IMR-90 (cell line): ENCODE data around the gene GAS5. TPM values are rescaled to one million over a fixed set of nuclear protein-coding genes. Genes with fewer than 3 reads are reported as not detected.

Source experiments
- BHLHE40 ChIP-seq: fragments of 150-350 bp; IDR thresholded peaks from 2 replicates; pipeline ENCODE4 v1.6.1; 2016; ENCODE audit warnings: mild to moderate bottlenecking, low read depth, low read length
- CEBPB ChIP-seq: IDR thresholded peaks from 2 replicates; pipeline ENCODE4 v1.6.1; 2012; ENCODE audit warnings: low read depth, low read length, improper control_type of control experiment
- CHD1 ChIP-seq: IDR thresholded peaks from 2 replicates; pipeline ENCODE4 v1.6.1; 2012; ENCODE audit warnings: low read depth, low read length, improper control_type of control experiment
- FOS ChIP-seq: fragments of 150-350 bp; IDR thresholded peaks from 2 replicates; pipeline ENCODE4 v1.6.1; 2016; ENCODE audit warnings: low read depth, low read length
- polyA plus RNA-seq, 3 experiments: library from polyadenylated mRNA; depleted of rRNA; stranded (reverse); fragments of >200 nt; gene quantifications; 2 replicates each; pipeline ENCODE4 v1.2.3, GENCODE V29; 2012; ENCODE audit warnings: low replicate concordance in 1 of 3
- total RNA-seq: library from RNA; depleted of rRNA; stranded (reverse); fragments of >200 nt; gene quantifications from 2 replicates; pipeline ENCODE4 v1.2.3, GENCODE V29; 2012

Gene GAS5
- total and polyA plus RNA-seq, 2 of the 4 experiments (the other 2 are of a cell fraction), result 380 to 737 TPM

- TF ChIP-seq FOS (no peak), CHD1 (no peak), CEBPB (peak; percentile 90), BHLHE40 (0 out of 2 replicates have a peak, but pooled peaks have one; percentile 3)
Measured at GRCh38 chr1:173824315-173825081, 43.3 kb downstream of the GAS5 start, which contains the start of the genes CENPL and DARS2 (continued).
